Small intestine (tissue), 7 donors: ENCODE measurements around the gene KLF1. TPM values are rescaled to one million over a fixed set of nuclear protein-coding genes. Genes with fewer than 3 reads are reported as not detected.
A peak's percentile ranks its signal among the peaks of the same experiment; 100 is the strongest.

ENCODE experiments used
- DNase-seq, 2 donors: peaks; one replicate each; pipeline versions ENCODE4 v3.0.0 to v3.0.0-alpha.2; 2013
- FAIRE-seq: peaks from 2 replicates; lab custom pipeline; 2012; peaks lifted over from hg19 to GRCh38; lab: Jason Lieb, UNC
- H3K27ac ChIP-seq, 3 donors: one replicate each; pipeline ENCODE4 v1.5.1; 2013; ENCODE audit warnings: low read length in 2 of 3, mild to moderate bottlenecking in 2 of 3, control low read depth in 1 of 3, inconsistent platforms in 1 of 3, low read depth in 1 of 3, moderate library complexity in 1 of 3
- H3K27me3 ChIP-seq, 3 donors: one replicate each; pipeline ENCODE4 v1.6.1; 2013; ENCODE audit warnings: low read length in 3 of 3, inconsistent platforms in 1 of 3; ENCODE audit not compliant: control insufficient read depth in 3 of 3, insufficient read depth in 3 of 3
- H3K36me3 ChIP-seq, 3 donors: one replicate each; pipeline ENCODE4 v1.6.1; 2013; ENCODE audit warnings: low read length in 3 of 3, inconsistent platforms in 1 of 3, low read depth in 1 of 3, mild to moderate bottlenecking in 1 of 3, moderate library complexity in 1 of 3; ENCODE audit not compliant: control insufficient read depth in 3 of 3, insufficient read depth in 2 of 3
- H3K4me1 ChIP-seq, 3 donors: one replicate each; pipeline ENCODE4 v1.6.1; 2013; ENCODE audit warnings: low read length in 2 of 3, inconsistent platforms in 1 of 3, low read depth in 1 of 3, mild to moderate bottlenecking in 1 of 3, moderate library complexity in 1 of 3; ENCODE audit not compliant: control insufficient read depth in 3 of 3, insufficient read depth in 2 of 3
- H3K4me3 ChIP-seq, 3 donors: one replicate each; pipeline ENCODE4 v1.5.1; 2013; ENCODE audit warnings: low read length in 3 of 3, control low read depth in 1 of 3, inconsistent platforms in 1 of 3, low read depth in 1 of 3, mild to moderate bottlenecking in 1 of 3, moderate library complexity in 1 of 3
- H3K9me3 ChIP-seq, 2 donors: one replicate each; pipeline ENCODE4 v1.6.1; 2013; ENCODE audit warnings: low read depth in 1 of 2, low read length in 1 of 2; ENCODE audit not compliant: control insufficient read depth in 2 of 2, insufficient read depth in 1 of 2
- WGBS, 3 donors: extraction: QIAGEN DNeasy Blood & Tissue Kit; methylation state at CpG; one replicate each; pipeline ENCODE4 v1.1.7; 2013; 5-methylcytosine and 5-hydroxymethylcytosine counted together
- polyA plus RNA-seq, 4 donors: library from polyadenylated mRNA; stranded (reverse) in 3 of 4; unstranded in 1 of 4; fragments of 200-250 nt in 3 of 4; fragments of 120-200 nt in 1 of 4; gene quantifications; one replicate each; pipeline versions ENCODE4 v1.2.1 to v1.2.3, GENCODE V29; 2013
- donor health status: healthy with polysubstance abuse.
- donor health status: control.
- donor health status: control.
- donor health status: Bipolar disorder and iron deficiency.
- donor health status: healthy.

Gene KLF1
- polyA plus RNA-seq, 4 donors = 0.09 to 0.13 TPM; not detected in 2

DNA sequence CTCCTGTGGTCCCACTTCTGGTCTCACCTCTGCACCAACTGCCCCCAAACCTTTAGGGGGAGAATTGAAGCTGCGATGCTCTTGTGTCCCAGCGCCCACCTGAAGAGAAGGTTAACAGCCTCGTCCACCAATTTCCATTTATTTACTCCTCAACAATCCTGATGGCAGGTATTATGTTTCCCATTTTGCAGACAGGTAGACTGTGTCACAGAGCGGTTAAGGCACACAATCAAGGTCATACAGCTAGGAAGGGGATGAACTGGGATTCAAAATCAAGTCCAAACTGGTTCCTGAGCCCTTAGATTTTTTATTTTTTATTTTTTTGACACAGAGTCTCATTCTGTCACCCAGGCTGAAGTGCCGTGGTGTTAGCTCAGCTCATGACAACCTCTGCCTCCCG is 11.9 kb downstream of the KLF1 start:
- peaks cover 0 to 2% (median 0%) of the 10 kb centered on the region in 3 donors for H3K4me1 ChIP-seq
- DNase-seq (no peak), FAIRE-seq (no peak)
- H3K27ac ChIP-seq = no peak overlapping the region
- H3K27me3 ChIP-seq = peaks cover 0 to 9% (median 0%) of the 10 kb centered on the region in 3 donors
- H3K36me3 ChIP-seq = peaks cover 0 to 10% (median 2%) of the 10 kb centered on the region in 3 donors
- peaks cover 0 to 3% of the 10 kb centered on the region in 2 donors for H3K9me3 ChIP-seq
- no peak overlapping the region for H3K4me3 ChIP-seq
- 92 to 95% (median 94%) methylated on average over 6 of the region's 6 CpGs for WGBS, 3 donors

DNA sequence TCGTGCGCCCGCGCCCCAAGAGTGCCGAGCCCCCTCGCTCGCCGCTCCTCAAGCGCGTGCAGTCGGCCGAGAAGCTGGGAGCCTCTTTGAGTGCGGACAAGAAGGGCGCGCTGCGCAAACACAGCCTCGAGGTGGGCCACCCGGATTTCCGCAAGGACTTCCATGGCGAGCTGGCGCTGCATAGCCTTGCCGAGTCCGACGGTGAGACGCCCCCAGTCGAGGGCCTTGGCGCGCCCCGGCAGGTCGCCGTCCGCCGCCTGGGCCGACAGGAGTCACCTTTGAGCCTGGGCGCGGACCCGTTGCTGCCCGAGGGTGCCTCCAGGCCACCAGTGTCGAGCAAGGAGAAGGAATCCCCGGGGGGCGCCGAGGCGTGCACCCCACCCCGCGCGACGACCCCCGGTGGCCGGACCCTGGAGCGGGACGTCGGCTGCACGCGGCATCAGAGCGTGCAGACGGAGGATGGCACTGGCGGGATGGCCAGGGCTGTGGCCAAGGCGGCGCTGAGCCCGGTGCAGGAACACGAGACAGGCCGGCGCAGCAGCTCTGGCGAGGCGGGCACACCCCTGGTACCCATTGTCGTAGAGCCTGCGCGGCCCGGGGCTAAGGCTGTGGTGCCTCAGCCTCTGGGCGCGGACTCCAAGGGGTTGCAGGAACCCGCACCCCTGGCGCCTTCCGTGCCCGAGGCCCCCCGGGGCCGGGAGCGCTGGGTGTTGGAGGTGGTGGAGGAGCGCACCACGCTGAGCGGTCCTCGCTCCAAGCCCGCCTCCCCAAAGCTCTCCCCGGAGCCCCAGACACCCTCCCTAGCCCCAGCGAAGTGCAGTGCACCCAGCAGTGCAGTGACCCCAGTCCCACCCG is 12.9 kb downstream of the KLF1 start:
- H3K27ac ChIP-seq = no peak overlapping the region
- no peaks in the 10 kb centered on the region for H3K4me1 ChIP-seq
- H3K27me3 ChIP-seq = peaks cover 0 to 9% (median 0%) of the 10 kb centered on the region in 3 donors
- H3K4me3 ChIP-seq = peak overlapping the region in 1 of 3 donors; percentile 36
- DNase-seq (no peak), FAIRE-seq (no peak)
- H3K9me3 ChIP-seq = peaks cover 0 to 3% of the 10 kb centered on the region in 2 donors
- peaks cover 0 to 10% (median 2%) of the 10 kb centered on the region in 3 donors for H3K36me3 ChIP-seq
- WGBS, 3 donors = 83 to 88% (median 85%) methylated on average over 73 to 86 of the region's 86 CpGs

DNA sequence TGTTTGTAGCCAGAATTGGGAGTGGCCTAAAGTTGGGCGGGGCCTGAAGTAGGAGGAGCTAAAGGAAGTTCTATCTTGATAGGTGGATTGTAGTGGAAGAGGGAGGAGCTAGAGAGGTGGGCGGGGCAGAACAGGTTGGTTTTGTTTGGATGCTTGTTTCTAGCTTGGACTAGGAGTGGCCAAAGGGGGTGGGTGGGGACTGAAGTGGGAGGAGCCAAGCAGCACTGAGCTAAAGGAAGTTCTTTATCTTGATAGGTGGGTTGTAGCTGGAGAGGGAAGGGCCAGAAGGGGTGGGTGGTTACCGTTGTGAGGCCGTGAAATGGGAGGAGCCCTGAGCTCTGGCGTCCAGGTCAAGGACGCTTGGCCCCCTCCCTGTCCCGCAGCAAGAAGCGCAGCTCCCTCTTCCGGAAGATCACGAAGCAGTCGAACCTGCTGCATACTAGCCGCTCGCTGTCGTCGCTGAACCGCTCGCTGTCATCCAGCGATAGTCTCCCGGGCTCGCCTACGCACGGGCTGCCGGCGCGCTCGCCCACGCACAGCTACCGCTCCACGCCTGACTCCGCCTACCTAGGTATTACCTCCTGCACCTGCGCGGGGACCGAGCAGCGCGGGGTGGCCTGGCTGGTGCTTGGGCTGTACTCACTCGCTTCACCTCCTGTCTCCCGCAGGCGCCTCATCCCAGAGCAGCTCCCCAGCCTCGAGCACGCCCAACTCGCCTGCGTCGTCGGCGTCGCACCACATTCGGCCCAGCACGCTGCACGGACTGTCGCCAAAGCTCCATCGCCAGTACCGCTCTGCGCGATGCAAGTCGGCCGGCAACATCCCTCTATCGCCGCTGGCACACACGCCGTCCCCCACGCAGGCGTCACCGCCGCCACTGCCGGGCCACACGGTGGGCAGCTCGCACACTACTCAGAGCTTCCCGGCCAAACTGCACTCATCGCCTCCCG is 13.8 kb downstream of the KLF1 start:
- peak overlapping the region in 1 of 3 donors; percentile 36 for H3K4me3 ChIP-seq
- no peak for FAIRE-seq
- peaks cover 0 to 3% of the 10 kb centered on the region in 2 donors for H3K9me3 ChIP-seq
- peak; percentile 48 to 86 for DNase-seq
- H3K27me3 ChIP-seq = peaks cover 0 to 9% (median 0%) of the 10 kb centered on the region in 3 donors
- H3K36me3 ChIP-seq = peaks cover 0 to 8% (median under 1%) of the 10 kb centered on the region in 3 donors
- peak overlapping the region in 1 of 3 donors; percentile 58 for H3K27ac ChIP-seq
- WGBS, 3 donors = 42 to 54% (median 52%) methylated on average over 68 to 70 of the region's 70 CpGs
- H3K4me1 ChIP-seq = no peaks in the 10 kb centered on the region

DNA sequence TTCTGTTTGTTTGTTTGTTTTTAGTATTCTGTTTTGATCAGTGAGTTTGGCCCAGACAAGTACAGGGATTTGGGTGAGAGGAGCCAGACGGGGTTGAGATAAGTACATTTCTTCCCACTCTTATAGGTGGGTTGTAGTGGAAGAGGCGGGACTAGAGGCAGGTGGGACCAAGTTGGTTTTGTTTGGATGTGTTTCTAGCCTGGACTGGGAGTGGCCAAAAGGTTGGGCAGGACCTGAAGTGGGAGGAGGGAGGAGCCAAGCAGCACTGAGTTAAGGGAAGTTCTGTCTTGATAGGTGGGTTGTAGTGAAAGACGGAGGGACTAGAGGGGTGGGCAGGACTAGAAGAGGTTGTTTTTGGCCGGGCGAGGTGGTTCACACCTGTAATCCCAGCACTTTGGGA is 14.7 kb downstream of the KLF1 start:
- no peak for FAIRE-seq

DNA sequence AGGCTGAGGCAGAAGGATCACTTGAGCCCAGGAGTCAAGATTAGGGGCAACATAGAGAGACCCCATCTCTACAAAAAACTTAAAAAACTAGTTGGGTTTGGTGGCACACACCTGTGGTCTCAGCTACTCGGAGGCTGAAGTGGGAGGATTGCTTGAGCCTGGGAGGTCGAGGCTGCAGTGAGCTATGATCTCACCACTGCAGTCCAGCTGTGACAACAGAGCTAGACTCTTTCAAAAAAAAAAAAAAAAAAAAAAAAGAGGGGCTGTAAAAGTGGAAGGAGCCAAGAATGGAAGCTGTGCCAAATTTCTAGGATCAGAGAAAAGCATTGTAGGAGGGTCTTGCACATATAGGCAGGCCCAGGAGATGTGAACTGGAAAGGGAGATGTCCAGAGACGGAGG is 15.3 kb downstream of the KLF1 start:
- WGBS, 3 donors = 54 to 75% (median 65%) methylated on average over 3 of the region's 3 CpGs
- FAIRE-seq (no peak), DNase-seq (no peak)
- Histone ChIP-seq H3K36me3 (peaks cover 0 to 7% (median 0%) of the 10 kb centered on the region in 3 donors), H3K9me3 (peaks cover 0 to 3% of the 10 kb centered on the region in 2 donors), H3K4me3 (no peak overlapping the region), H3K4me1 (no peaks in the 10 kb centered on the region), H3K27ac (no peak overlapping the region), H3K27me3 (peaks cover 0 to 9% (median 0%) of the 10 kb centered on the region in 3 donors)

More for the DNA sequence above, 14.7 kb downstream of the KLF1 start:
- no peak for DNase-seq
- no peak overlapping the region for H3K4me3 ChIP-seq
- WGBS, 3 donors = 78 to 86% (median 83%) methylated on average over 5 of the region's 5 CpGs
- peaks cover 0 to 9% (median 0%) of the 10 kb centered on the region in 3 donors for H3K27me3 ChIP-seq
- H3K36me3 ChIP-seq = peaks cover 0 to 7% (median 0%) of the 10 kb centered on the region in 3 donors
- H3K9me3 ChIP-seq = peaks cover 0 to 3% of the 10 kb centered on the region in 2 donors
- no peak overlapping the region for H3K27ac ChIP-seq
- no peaks in the 10 kb centered on the region for H3K4me1 ChIP-seq

DNA sequence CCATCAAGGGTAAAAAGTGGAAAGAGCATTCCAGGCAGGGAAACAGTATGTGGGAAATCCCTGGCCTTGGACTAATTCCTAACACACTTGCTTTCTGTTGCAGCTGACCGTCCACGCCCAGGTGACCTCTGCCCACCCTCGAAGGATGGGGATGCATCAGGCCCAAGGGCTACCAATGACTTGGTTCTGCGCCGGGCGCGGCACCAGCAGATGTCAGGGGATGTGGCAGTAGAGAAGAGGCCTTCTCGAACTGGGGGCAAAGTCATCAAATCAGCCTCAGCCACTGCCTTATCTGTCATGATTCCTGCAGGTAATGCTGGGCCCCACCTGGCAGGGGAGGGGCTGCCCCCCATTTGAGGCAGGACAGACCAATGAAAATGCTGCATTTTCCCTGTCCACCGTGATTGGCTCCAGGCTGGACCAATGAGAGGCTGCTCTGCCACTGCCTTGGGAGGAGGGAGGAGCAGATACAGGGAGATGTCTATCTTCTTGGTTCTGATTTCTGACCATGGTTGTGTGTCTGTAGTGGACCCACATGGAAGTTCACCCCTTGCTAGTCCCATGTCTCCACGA is 18.4 kb downstream of the KLF1 start:
- peaks cover 0 to 4% (median 0%) of the 10 kb centered on the region in 3 donors for H3K36me3 ChIP-seq
- no peak overlapping the region for H3K27ac ChIP-seq
- no peak overlapping the region for H3K4me3 ChIP-seq
- WGBS, 3 donors = 56 to 83% (median 62%) methylated on average over 10 of the region's 10 CpGs
- FAIRE-seq (no peak), DNase-seq (peak in 1 of 2 donors; percentile 29)
- H3K4me1 ChIP-seq = no peaks in the 10 kb centered on the region
- H3K9me3 ChIP-seq = no peaks in the 10 kb centered on the region
- peaks cover 0 to 9% (median 0%) of the 10 kb centered on the region in 3 donors for H3K27me3 ChIP-seq

DNA sequence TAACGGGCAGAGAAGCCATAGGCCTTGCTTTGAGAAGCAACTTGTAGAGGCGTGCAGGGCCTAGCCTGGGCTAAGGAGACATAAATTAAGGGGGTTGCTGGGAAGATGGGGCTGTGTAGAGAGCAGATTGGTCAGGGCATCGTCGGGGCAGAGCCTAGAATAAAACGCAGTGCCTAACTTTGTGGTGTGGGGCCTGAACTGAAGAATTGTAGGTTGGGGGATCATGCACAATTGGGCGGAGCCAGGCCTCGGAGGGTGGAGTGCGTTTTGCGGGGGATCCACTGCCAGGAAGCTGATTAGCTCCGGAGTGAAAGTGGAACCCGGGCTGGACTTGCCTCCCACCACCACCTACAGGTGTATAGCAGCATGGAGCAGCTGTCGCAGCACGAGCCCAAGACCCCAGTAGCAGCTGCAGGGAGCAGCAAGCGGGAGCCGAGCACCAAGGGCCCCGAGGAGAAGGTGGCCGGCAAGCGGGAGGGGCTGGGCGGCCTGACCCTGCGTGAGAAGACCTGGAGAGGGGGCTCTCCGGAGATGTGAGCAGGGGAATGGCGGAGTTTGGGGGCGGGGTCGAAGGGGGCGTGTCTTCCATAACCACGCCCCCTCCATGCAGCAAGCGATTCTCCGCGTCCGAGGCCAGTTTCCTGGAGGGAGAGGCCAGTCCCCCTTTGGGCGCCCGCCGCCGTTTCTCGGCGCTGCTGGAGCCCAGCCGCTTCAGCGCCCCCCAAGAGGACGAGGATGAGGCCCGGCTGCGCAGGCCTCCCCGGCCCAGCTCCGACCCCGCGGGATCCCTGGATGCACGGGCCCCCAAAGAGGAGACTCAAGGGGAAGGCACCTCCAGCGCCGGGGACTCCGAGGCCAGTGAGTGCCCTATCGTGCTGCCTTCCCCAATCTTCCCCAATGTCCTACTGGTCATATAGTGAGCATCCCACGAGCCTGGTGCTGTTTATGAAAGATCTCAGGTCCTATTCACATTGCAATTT is 19.6 kb downstream of the KLF1 start:
- Histone ChIP-seq H3K4me3 (peak overlapping the region in 2 of 3 donors; percentile 41 to 47), H3K9me3 (no peaks in the 10 kb centered on the region), H3K4me1 (no peaks in the 10 kb centered on the region), H3K36me3 (no peaks in the 10 kb centered on the region), H3K27me3 (peaks cover 0 to 3% (median 0%) of the 10 kb centered on the region in 3 donors), H3K27ac (no peak overlapping the region)
- WGBS, 3 donors = 7 to 11% (median 8%) methylated on average over 40 to 51 of the region's 51 CpGs
- FAIRE-seq = no peak
- peak; percentile 40 to 88 for DNase-seq
